Smooth muscle cell of the coronary artery (primary cell): ENCODE measurements around the gene PADI4. TPM values are rescaled to one million over a fixed set of nuclear protein-coding genes. Genes with fewer than 3 reads are reported as not detected.

Source experiments
- total RNA-seq: library from RNA; depleted of rRNA; stranded (reverse); fragments of >200 nt; gene quantifications from 2 replicates; pipeline ENCODE4 v1.2.3, GENCODE V29; 2014; ENCODE audit warnings: low replicate concordance

The PADI4 gene, protein sequence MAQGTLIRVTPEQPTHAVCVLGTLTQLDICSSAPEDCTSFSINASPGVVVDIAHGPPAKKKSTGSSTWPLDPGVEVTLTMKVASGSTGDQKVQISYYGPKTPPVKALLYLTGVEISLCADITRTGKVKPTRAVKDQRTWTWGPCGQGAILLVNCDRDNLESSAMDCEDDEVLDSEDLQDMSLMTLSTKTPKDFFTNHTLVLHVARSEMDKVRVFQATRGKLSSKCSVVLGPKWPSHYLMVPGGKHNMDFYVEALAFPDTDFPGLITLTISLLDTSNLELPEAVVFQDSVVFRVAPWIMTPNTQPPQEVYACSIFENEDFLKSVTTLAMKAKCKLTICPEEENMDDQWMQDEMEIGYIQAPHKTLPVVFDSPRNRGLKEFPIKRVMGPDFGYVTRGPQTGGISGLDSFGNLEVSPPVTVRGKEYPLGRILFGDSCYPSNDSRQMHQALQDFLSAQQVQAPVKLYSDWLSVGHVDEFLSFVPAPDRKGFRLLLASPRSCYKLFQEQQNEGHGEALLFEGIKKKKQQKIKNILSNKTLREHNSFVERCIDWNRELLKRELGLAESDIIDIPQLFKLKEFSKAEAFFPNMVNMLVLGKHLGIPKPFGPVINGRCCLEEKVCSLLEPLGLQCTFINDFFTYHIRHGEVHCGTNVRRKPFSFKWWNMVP
- not detected in 2 replicates for total RNA-seq

DNA sequence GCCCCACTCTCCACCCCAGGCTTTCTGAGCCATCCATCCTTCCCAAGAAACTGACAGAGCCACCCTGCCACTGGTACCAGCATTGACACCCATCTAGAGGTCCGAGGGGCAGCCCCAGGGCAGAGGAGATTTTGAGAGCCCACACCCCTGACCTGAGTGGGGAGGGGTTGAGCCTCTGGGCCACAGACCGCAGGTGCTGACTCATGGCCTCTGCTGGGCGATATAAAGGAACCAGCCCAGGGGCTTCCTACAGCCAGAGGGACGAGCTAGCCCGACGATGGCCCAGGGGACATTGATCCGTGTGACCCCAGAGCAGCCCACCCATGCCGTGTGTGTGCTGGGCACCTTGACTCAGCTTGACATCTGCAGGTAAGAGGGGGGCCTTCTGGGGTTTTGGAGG is at the start of gene PADI4:
Gene PADI4, plus strand, starts transcription at position 252 of the 400 bp plus-strand sequence. Its CDS starts 26 bp downstream, at position 278.

DNA sequence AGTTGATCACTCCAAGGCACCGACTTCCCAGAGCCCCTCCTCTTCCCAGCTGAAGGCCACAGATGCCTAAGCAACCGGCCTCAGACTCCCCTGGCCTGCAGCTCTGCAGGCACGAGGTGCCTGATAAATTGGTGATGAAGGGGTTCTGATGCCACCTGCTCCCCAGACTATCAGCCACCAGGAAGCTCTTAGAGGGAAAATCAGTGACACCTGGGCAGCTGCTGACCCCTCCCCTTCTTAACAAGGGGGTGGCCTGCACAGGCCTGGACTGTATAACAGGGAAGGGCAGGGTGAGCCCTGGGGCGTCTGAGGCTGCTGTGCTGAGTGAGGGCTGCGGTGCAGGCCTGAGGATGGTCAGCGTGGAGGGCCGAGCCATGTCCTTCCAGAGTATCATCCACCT is 63.9 kb downstream of the PADI4 start, which contains the start of gene PADI6:
Gene PADI6, plus strand, starts transcription at position 301 of the 400 bp plus-strand sequence. Its CDS starts 50 bp downstream, at position 351.

Other genes starting within 250 kb of the PADI4 start
- gene PADI2, start 188.7 kb upstream of the PADI4 start, total RNA-seq = 0.12 and 0.60 TPM in 2 replicates
- gene PADI1, start 103.1 kb upstream of the PADI4 start, total RNA-seq = 0.30 TPM in 1 of 2 replicates, not detected in the other
- gene PADI3, start 59.1 kb upstream of the PADI4 start, total RNA-seq = not detected in 2 replicates
- not detected in 2 replicates for gene PADI6, start 64.0 kb downstream of the PADI4 start, total RNA-seq
- 50.3 and 52.9 TPM in 2 replicates for gene RCC2, start 131.5 kb downstream of the PADI4 start, total RNA-seq
- gene ARHGEF10L, start 231.5 kb downstream of the PADI4 start, total RNA-seq = 17.4 and 25.3 TPM in 2 replicates